HG03196 (cell line): ENCODE data around the gene SUGCT.
"Not testable (repeated sequence)": the region's sequence is repeated elsewhere in the genome, so short reads cannot be mapped to it uniquely, and the experiment has no call there.

Experiments used
- ATAC-seq: cut with Tn5 transposase; IDR thresholded peaks from one replicate; pipeline ENCODE4 v1.9.1; 2021; ENCODE audit not compliant: unreplicated experiment

SUGCT gene

DNA sequence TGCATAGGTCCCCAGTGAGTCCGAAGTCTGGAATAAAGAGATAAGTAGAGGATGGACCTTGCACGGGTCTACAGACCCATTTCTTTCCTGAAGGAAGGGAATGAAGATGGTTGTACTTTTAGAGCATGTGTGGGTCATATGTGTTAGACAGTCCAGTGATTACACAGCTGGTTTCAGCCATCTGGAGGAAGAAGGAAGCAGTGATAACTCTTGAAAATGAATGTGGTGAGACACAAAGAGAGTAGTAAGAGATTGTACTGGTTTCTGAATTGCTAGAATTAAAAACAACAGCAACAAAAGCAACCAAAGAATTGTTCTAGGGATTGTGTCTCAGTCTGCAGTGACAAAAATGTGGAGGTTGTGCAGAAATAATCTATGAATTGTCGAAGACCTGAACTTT, 258.9 kb downstream of the SUGCT start:
- ATAC-seq = no peak

- ATAC-seq = no peak
These were observed 259.6 kb downstream of the SUGCT start for GRCh38 chr7:40394400-40394799.

GRCh38 chr7:40400525-40400924, 265.7 kb downstream of the SUGCT start:
- no peak for ATAC-seq

- ATAC-seq = no peak
These were observed 266.6 kb downstream of the SUGCT start for GRCh38 chr7:40401406-40401805.

GRCh38 chr7:40402661-40403060, 267.9 kb downstream of the SUGCT start:
- ATAC-seq = no peak

DNA sequence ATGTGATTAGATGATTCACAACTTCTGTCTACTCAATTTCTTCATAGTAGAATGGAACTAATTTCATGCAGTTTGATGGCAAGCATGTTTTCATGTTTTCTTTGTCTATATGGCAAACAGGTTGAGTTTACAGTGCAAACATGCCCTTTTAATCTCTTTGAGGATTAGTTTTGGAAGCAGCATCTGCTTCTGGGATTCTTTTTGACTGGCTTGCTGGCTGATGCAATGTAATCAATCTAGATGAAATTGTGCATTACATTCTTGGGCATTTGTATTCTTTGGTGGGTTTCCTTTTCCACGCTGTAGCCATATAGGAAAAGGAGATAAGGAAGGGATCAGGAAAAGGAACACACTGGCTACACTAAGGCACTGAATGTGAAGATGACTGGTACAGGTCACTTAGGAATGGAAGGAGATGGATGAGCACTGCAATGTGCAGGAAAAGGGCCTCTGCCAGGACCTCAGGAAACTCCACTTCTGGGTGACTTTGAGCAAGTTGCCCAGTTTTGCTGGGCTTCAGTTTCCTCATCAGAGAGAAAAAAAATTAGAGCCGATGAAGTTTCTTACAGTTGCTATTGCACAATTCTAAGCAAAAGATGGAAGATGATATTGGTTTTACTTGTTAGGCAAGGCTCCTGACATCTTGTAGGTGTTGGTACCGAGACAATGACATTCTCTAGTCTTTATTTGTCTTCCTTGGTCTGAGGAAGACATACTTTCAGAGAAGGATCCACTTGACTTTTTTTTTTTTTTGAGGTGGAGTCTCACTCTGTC, 269.1 kb downstream of the SUGCT start:
- no peak for ATAC-seq

- ATAC-seq = no peak
These were observed 271.2 kb downstream of the SUGCT start for GRCh38 chr7:40405991-40406390.

- no peak for ATAC-seq
These were observed 277.5 kb downstream of the SUGCT start for GRCh38 chr7:40412323-40412722.

- ATAC-seq = not testable (repeated sequence)
These were observed 279.9 kb downstream of the SUGCT start for GRCh38 chr7:40414704-40415103.

GRCh38 chr7:40418448-40418847, 283.6 kb downstream of the SUGCT start:
- ATAC-seq = no peak

DNA sequence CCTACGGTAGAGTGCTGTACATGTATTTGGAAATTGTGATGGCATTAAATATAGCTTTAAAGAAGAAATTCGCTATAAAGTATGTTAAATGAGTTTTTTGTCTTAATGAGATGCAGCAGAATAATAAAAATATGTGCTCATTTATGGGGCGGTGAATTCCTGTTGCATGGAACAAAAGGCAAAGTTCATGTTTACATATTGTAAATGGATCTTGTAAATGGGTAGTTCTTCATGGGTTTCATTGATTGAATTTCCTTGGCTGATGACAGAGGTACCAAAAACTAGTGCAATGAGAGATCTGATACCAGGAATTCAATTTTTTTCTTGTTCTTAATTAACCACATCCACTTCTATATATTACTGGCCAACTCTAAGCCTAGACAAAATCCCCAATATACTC, 284.2 kb downstream of the SUGCT start:
- no peak for ATAC-seq

GRCh38 chr7:40419806-40420205, 285.0 kb downstream of the SUGCT start:
- ATAC-seq = no peak

- no peak for ATAC-seq
These were observed 286.6 kb downstream of the SUGCT start for GRCh38 chr7:40421433-40421832.

GRCh38 chr7:40425696-40426095, 290.9 kb downstream of the SUGCT start:
- no peak for ATAC-seq

DNA sequence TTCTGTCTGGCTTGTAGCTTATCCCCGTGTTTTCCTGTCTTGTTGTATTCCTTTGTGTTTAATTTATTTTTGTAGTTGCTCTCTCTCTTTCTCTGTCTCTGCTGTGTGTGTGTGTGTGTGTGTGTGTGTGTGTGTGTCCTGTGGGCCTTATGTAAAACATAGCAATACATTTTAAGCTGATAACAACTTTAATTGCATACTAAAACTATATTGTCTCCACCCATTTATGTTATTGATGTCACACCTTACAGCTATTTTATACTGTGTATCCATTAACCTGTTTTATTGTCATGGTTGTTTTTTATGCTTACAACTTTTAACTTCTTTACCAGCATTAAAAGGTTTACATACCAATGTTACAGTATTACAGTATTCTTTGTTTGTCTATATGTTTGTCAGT, 293.6 kb downstream of the SUGCT start:
- no peak for ATAC-seq

GRCh38 chr7:40429826-40430225, 295.0 kb downstream of the SUGCT start:
- ATAC-seq = no peak

DNA sequence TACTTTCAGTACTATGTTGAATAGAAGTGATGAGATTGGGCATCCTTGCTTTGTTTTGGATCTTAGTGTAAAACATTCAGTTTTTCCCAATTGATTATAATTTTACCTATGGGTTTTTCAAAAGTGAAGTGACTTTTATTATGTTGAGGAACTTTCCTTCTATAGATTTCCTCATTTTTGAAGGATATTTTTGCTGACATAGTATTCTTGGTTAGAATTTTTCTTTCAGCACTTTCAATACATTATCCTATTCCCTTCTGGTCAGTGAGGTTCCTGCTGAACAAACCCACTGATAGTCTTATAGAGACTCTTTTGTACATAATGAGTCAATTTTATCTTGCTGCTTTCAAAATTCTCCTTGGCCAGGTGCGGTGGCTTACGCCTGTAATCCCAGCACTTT, 297.2 kb downstream of the SUGCT start:
- ATAC-seq = no peak

GRCh38 chr7:40436710-40437109, 301.9 kb downstream of the SUGCT start:
- no peak for ATAC-seq

DNA sequence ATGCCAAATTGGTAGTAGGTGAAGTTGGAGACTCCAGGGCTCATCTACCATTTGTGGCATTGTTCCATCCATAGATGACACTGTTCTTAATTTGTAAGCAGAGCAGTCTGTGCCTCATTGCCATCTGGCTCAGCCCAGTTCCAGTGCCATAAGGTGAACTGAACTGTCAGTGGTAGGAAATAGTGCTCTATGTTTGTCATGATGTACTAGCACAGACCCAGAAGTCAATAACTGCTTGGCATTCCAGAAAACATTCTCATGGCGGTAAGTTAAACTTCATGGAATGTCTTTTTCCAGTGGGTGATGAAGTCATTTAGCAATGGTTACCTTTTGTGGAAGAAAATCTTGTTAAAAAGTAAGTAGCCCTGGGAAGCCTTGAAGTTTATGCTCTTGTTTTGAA, 302.7 kb downstream of the SUGCT start:
- ATAC-seq = no peak

- no peak for ATAC-seq
These were observed 303.3 kb downstream of the SUGCT start for GRCh38 chr7:40437936-40438634.

DNA sequence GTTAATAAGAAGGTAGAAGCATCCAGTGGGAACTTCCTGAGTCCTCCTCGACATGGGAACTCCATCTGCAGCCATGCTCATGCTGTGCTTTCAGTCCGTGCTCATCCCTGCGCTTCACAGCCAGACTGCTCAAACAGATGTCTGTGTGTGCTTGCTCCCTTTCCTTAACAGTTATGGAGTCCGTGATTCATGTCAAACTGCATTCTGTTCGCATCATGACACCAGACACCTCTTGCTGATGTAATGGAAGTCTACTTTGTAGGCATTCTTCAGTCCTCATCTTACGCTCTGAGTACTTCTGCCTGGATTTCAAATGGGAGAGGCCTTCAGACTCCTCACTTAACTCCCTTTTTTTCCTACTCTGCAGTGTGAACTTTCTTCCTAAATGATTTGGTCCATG, 304.9 kb downstream of the SUGCT start:
- ATAC-seq = no peak

- ATAC-seq = no peak
These were observed 312.5 kb downstream of the SUGCT start for GRCh38 chr7:40447345-40447744.

- ATAC-seq = no peak
These were observed 320.7 kb downstream of the SUGCT start for GRCh38 chr7:40455485-40455884.
